ENCODE data around the gene SLC25A23. TPM values are rescaled to one million over a fixed set of nuclear protein-coding genes. Genes with fewer than 3 reads are reported as not detected.

The SLC25A23 gene
- total RNA-seq, 1 experiment from 2014 or later = 42.9 TPM

GRCh38 chr19:6500837-6501739 lies 41.5 kb upstream of the SLC25A23 start:
- peaks cover 9% of the 10 kb centered on the region for H3K23me2 ChIP-seq (ENCODE audit: insufficient read length, low read depth, low read length, poor library complexity, severe bottlenecking)
- no peak overlapping the region for H3T11ph ChIP-seq (ENCODE audit: low read length)
- H2BK15ac ChIP-seq (ENCODE audit: low read depth, low read length) = no peak overlapping the region
- H2AK5ac ChIP-seq (ENCODE audit: insufficient read length, low read length) = no peak overlapping the region
- H3K4me2 ChIP-seq (ENCODE audit: insufficient read depth, insufficient read length, low read length) = peak overlapping the region; percentile 50
- peaks cover 7 to 9% of the 10 kb centered on the region in 2 experiments for H3K4me1 Mint-ChIP-seq
- no peak overlapping the region for H2BK20ac ChIP-seq (ENCODE audit: low read depth, low read length, poor library complexity, severe bottlenecking)
- no peak overlapping the region for H2BK5ac ChIP-seq (ENCODE audit: insufficient read length, low read length)
- no peak overlapping the region for H4K5ac ChIP-seq (ENCODE audit: insufficient read length, low read depth, low read length)
- no peak for TF ChIP-seq CTCF (conservative IDR thresholded peaks at IDR 0.05)
- H3K18ac ChIP-seq (ENCODE audit: insufficient read length, low read depth, low read length) = no peak overlapping the region
- no peak overlapping the region for H4K91ac ChIP-seq (ENCODE audit: insufficient read length, low read depth, low read length)
- H3K9me3 ChIP-seq (ENCODE audit: control insufficient read depth, low read depth, low read length) = no peaks in the 10 kb centered on the region
- no peak overlapping the region for H2BK120ac ChIP-seq (ENCODE audit: low read depth, low read length, poor library complexity, severe bottlenecking)
- no peak overlapping the region for H2BK12ac ChIP-seq (ENCODE audit: insufficient read length, low read depth, low read length)
- H3K9ac ChIP-seq (ENCODE audit: extremely low read depth, insufficient read length, low read length) = no peak overlapping the region
- H3K56ac ChIP-seq (ENCODE audit: insufficient read length, low read depth, low read length) = no peak overlapping the region
- no peak for DNase-seq
- H3K27me3 Mint-ChIP-seq (ENCODE audit: low read depth) = peaks cover 28% of the 10 kb centered on the region
- H3K36me3 Mint-ChIP-seq (ENCODE audit: insufficient read depth in 1 of 3, low read depth in 3 of 3) = peaks cover 0 to 9% (median 4%) of the 10 kb centered on the region in 3 experiments; a peak in 5 of 7 replicates
- WGBS (ENCODE audit: extremely low coverage, insufficient read length, low lambda C conversion rate) = no CpG with 5 or more reads among the region's 24 CpGs
- H3K27ac ChIP-seq (ENCODE audit: insufficient read length, low read depth, low read length) = no peak overlapping the region
- H2AFZ ChIP-seq (ENCODE audit: low read length) = no peak overlapping the region
- H3K4ac ChIP-seq (ENCODE audit: low read depth, low read length) = no peak overlapping the region
- H3K23ac ChIP-seq (ENCODE audit: insufficient read length, low read depth, low read length) = no peak overlapping the region
- no peaks in the 10 kb centered on the region for H3K9me3 Mint-ChIP-seq
- H3K79me2 ChIP-seq (ENCODE audit: insufficient read depth, low read length) = no peaks in the 10 kb centered on the region
- H3K4me3 Mint-ChIP-seq = peak overlapping the region; percentile 76 to 94
- no peak overlapping the region for H4K8ac ChIP-seq (replicated peaks; ENCODE audit: insufficient read length, low read depth, low read length)
- no peak overlapping the region for H3K14ac ChIP-seq (ENCODE audit: insufficient read depth, low read length)
- H3K27me3 ChIP-seq (ENCODE audit: insufficient read depth, low read length) = no peaks in the 10 kb centered on the region
- H3K79me1 ChIP-seq (ENCODE audit: insufficient read depth, low read depth, low read length, poor library complexity, severe bottlenecking) = no peaks in the 10 kb centered on the region
- H4K20me1 ChIP-seq (ENCODE audit: control insufficient read depth, insufficient read depth, insufficient read length) = no peaks in the 10 kb centered on the region
- no peaks in the 10 kb centered on the region for H3K4me1 ChIP-seq (ENCODE audit: insufficient read depth, low read length)
- no peak overlapping the region for H3K27ac Mint-ChIP-seq

All from H9 (cell line).